Measurements from ENCODE around the gene WT1.

The WT1 gene

GRCh38 chr11:32418836-32419235, 16.5 kb downstream of the WT1 start:
- ATAC-seq (no peak), DNase-seq (no peak)
- H3K9me3 Mint-ChIP-seq, result no peaks in the 10 kb centered on the region
- H3K27ac Mint-ChIP-seq, result no peak overlapping the region
- no peak overlapping the region for H3K4me3 Mint-ChIP-seq
- peaks cover 14% of the 10 kb centered on the region for H3K4me1 Mint-ChIP-seq
- H3K27me3 Mint-ChIP-seq, result peaks cover 35% of the 10 kb centered on the region

GRCh38 chr11:32417806-32418205, 17.5 kb downstream of the WT1 start:
- peaks cover 28% of the 10 kb centered on the region for H3K27me3 Mint-ChIP-seq

GRCh38 chr11:32416301-32416700, 19.0 kb downstream of the WT1 start:
- Mint-ChIP-seq H3K4me3 (no peak overlapping the region), H3K4me1 (peaks cover 7% of the 10 kb centered on the region), H3K27me3 (peaks cover 23% of the 10 kb centered on the region), H3K27ac (no peak overlapping the region), H3K9me3 (no peaks in the 10 kb centered on the region)
- ATAC-seq, result no peak
- DNase-seq, result no peak

More at GRCh38 chr11:32417806-32418205, 17.5 kb downstream of the WT1 start:
- H3K9me3 Mint-ChIP-seq, result no peaks in the 10 kb centered on the region
- H3K27ac Mint-ChIP-seq, result no peak overlapping the region
- DNase-seq (no peak), ATAC-seq (no peak)
- no peak overlapping the region for H3K4me3 Mint-ChIP-seq
- H3K4me1 Mint-ChIP-seq, result peaks cover 14% of the 10 kb centered on the region

GRCh38 chr11:32414925-32415324, 20.4 kb downstream of the WT1 start:
- Mint-ChIP-seq H3K9me3 (no peaks in the 10 kb centered on the region), H3K4me1 (no peaks in the 10 kb centered on the region), H3K4me3 (no peak overlapping the region), H3K27ac (no peak overlapping the region), H3K27me3 (peaks cover 23% of the 10 kb centered on the region)
- ATAC-seq (no peak), DNase-seq (no peak)

- H3K9me3 Mint-ChIP-seq, result no peaks in the 10 kb centered on the region
- ATAC-seq, result no peak
Observed at GRCh38 chr11:32411942-32412615, 23.3 kb downstream of the WT1 start.

GRCh38 chr11:32405592-32405991, 29.7 kb downstream of the WT1 start:
- ATAC-seq (no peak), DNase-seq (no peak)
- H3K27ac Mint-ChIP-seq, result no peak overlapping the region
- H3K4me3 Mint-ChIP-seq, result no peak overlapping the region
- H3K4me1 Mint-ChIP-seq, result no peaks in the 10 kb centered on the region
- peaks cover 20% of the 10 kb centered on the region for H3K27me3 Mint-ChIP-seq
- H3K9me3 Mint-ChIP-seq, result peaks cover 0 to 7% of the 10 kb centered on the region in 2 donors

More at GRCh38 chr11:32411942-32412615, 23.3 kb downstream of the WT1 start:
- Mint-ChIP-seq H3K4me1 (no peaks in the 10 kb centered on the region), H3K27ac (no peak overlapping the region), H3K4me3 (no peak overlapping the region), H3K27me3 (peaks cover 25% of the 10 kb centered on the region)
- no peak for DNase-seq

GRCh38 chr11:32402836-32403235, 32.5 kb downstream of the WT1 start:
- DNase-seq (no peak), ATAC-seq (no peak)
- Mint-ChIP-seq H3K4me1 (no peaks in the 10 kb centered on the region), H3K27me3 (peaks cover 13% of the 10 kb centered on the region), H3K27ac (no peak overlapping the region), H3K9me3 (peaks cover 0 to 7% of the 10 kb centered on the region in 2 donors), H3K4me3 (no peak overlapping the region)

GRCh38 chr11:32400670-32401369, 34.5 kb downstream of the WT1 start:
- Mint-ChIP-seq H3K27ac (no peak overlapping the region), H3K4me3 (no peak overlapping the region), H3K4me1 (no peaks in the 10 kb centered on the region), H3K9me3 (peaks cover 0 to 7% of the 10 kb centered on the region in 2 donors), H3K27me3 (peaks cover 23% of the 10 kb centered on the region)
- DNase-seq, result no peak
- no peak for ATAC-seq

- Mint-ChIP-seq H3K27me3 (peaks cover 28% of the 10 kb centered on the region), H3K4me3 (no peak overlapping the region), H3K9me3 (peaks cover 0 to 7% of the 10 kb centered on the region in 2 donors), H3K27ac (no peak overlapping the region), H3K4me1 (no peaks in the 10 kb centered on the region)
- DNase-seq (no peak), ATAC-seq (no peak)
Observed at GRCh38 chr11:32400196-32400595, 35.1 kb downstream of the WT1 start.

- H3K27ac Mint-ChIP-seq, result no peak overlapping the region
- H3K4me1 Mint-ChIP-seq, result no peaks in the 10 kb centered on the region
- DNase-seq (no peak), ATAC-seq (no peak)
- H3K27me3 Mint-ChIP-seq, result peaks cover 15% of the 10 kb centered on the region
- H3K4me3 Mint-ChIP-seq, result no peak overlapping the region
- H3K9me3 Mint-ChIP-seq, result peaks cover 0 to 7% of the 10 kb centered on the region in 2 donors
Observed at GRCh38 chr11:32396991-32397390, 38.3 kb downstream of the WT1 start.

GRCh38 chr11:32396331-32396730, 39.0 kb downstream of the WT1 start:
- Mint-ChIP-seq H3K9me3 (peaks cover 0 to 6% of the 10 kb centered on the region in 2 donors), H3K4me1 (no peaks in the 10 kb centered on the region), H3K4me3 (no peak overlapping the region), H3K27me3 (peaks cover 15% of the 10 kb centered on the region), H3K27ac (no peak overlapping the region)
- DNase-seq (no peak), ATAC-seq (no peak)

- ATAC-seq (no peak), DNase-seq (no peak)
- Mint-ChIP-seq H3K4me3 (no peak overlapping the region), H3K4me1 (no peaks in the 10 kb centered on the region), H3K27me3 (peaks cover 15% of the 10 kb centered on the region), H3K27ac (no peak overlapping the region), H3K9me3 (no peaks in the 10 kb centered on the region)
Observed at GRCh38 chr11:32395127-32395526, 40.2 kb downstream of the WT1 start.

- peaks cover 15% of the 10 kb centered on the region for H3K27me3 Mint-ChIP-seq
- no peaks in the 10 kb centered on the region for H3K9me3 Mint-ChIP-seq
- no peak overlapping the region for H3K27ac Mint-ChIP-seq
- ATAC-seq, result no peak
- DNase-seq, result no peak
- no peak overlapping the region for H3K4me3 Mint-ChIP-seq
- H3K4me1 Mint-ChIP-seq, result no peaks in the 10 kb centered on the region
Observed at GRCh38 chr11:32392840-32393239, 42.5 kb downstream of the WT1 start.

- no peak overlapping the region for H3K27ac Mint-ChIP-seq
- no peaks in the 10 kb centered on the region for H3K9me3 Mint-ChIP-seq
- H3K27me3 Mint-ChIP-seq, result peaks cover 15% of the 10 kb centered on the region
- no peak overlapping the region for H3K4me3 Mint-ChIP-seq
- no peak for ATAC-seq
- no peaks in the 10 kb centered on the region for H3K4me1 Mint-ChIP-seq
- no peak for DNase-seq
Observed at GRCh38 chr11:32391956-32392553, 43.3 kb downstream of the WT1 start.

GRCh38 chr11:32391479-32391878, 43.9 kb downstream of the WT1 start:
- Mint-ChIP-seq H3K4me1 (no peaks in the 10 kb centered on the region), H3K27me3 (peaks cover 11% of the 10 kb centered on the region), H3K9me3 (no peaks in the 10 kb centered on the region), H3K27ac (no peak overlapping the region), H3K4me3 (no peak overlapping the region)
- no peak for DNase-seq
- no peak for ATAC-seq

GRCh38 chr11:32390712-32391111, 44.6 kb downstream of the WT1 start:
- Mint-ChIP-seq H3K27me3 (peaks cover 4% of the 10 kb centered on the region), H3K4me3 (no peak overlapping the region), H3K27ac (no peak overlapping the region), H3K9me3 (no peaks in the 10 kb centered on the region), H3K4me1 (no peaks in the 10 kb centered on the region)
- DNase-seq (no peak), ATAC-seq (no peak)
